G401 (cell line): ENCODE data around the gene TCP11L1. TPM values are rescaled to one million over a fixed set of nuclear protein-coding genes. Genes with fewer than 3 reads are reported as not detected.
"Not testable (repeated sequence)": the region's sequence is repeated elsewhere in the genome, so short reads cannot be mapped to it uniquely, and the experiment has no call there.

ENCODE experiments used
- DNase-seq: peaks from one replicate; pipeline ENCODE4 v3.0.0-alpha.2; 2015; ENCODE audit warnings: low spot score
- in situ Hi-C: cut with HindIII; loops from 2 replicates; pipeline ENCODE4 v1.10.0; 2016; ENCODE audit warnings: low sequenced_read_pairs, mixed read lengths
- total RNA-seq: library from RNA; depleted of rRNA; stranded (reverse); fragments of >200 nt; shearing (Covaris generic); gene quantifications from 2 replicates; pipeline ENCODE4 v1.2.3, GENCODE V29; 2014

Gene TCP11L1
- total RNA-seq, 1 experiment from 2014 or later = 26.6 TPM

DNA sequence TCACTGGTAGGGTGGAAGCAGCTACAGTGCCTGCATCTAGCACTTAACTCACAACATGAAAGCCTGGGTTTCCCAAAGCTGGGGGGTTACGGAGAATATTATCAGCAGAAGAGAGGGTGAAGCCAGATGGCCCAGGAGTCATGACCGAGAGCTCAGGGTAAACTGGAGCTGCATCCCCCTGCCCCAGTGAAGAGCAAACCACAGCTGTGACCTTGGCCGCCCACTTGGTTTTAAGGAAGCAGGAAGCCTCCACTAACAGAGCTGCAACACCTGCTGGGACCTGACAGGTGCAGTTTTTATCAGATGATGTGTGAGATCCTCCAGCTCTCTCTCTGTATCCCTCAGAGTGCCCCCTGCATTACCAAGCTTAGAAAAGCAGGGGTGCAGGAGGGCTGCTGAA is 20.9 kb downstream of the TCP11L1 start:
- no peak for DNase-seq
- in situ Hi-C loops = loop anchor here (5.0 kb wide), 1 partner anchor 93 kb away; no protein-coding TSS in a partner anchor

DNA sequence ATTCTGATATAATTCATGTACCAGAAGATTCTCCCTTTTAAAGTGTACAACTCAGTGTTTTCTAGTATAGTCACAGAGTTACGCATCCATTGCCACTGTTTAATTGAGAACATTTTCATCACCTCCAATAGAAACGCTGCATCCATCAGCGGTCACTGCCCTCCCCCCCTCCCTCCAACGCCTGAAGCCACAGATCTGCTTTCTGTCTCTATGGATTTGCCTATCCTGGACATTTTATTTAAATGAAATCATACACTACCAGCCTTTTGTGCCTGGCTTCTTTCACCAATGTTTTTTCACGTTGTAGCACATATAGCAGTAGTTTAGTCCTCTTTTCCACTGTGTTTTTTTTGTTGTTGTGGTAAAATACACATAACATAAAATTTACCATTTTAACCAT is 22.8 kb downstream of the TCP11L1 start:
- DNase-seq = no peak
- in situ Hi-C loops = loop anchor here (5.0 kb wide), 1 partner anchor 95 kb away; no protein-coding TSS in a partner anchor

GRCh38 chr11:33063326-33063881 is 24.0 kb downstream of the TCP11L1 start:
- no peak for DNase-seq
- in situ Hi-C loops = loop anchor here (5.0 kb wide), 1 partner anchor 96 kb away; no protein-coding TSS in a partner anchor

GRCh38 chr11:33064033-33064825 is 24.9 kb downstream of the TCP11L1 start:
- in situ Hi-C loops = loop anchor here (5.0 kb wide), 1 partner anchor 97 kb away; no protein-coding TSS in a partner anchor
- DNase-seq = peak; percentile 10

GRCh38 chr11:33064866-33065265 is 25.5 kb downstream of the TCP11L1 start:
- no peak for DNase-seq
- in situ Hi-C loops = loop anchor here (5.0 kb wide), 1 partner anchor 98 kb away; no protein-coding TSS in a partner anchor

GRCh38 chr11:33065445-33066178 is 26.2 kb downstream of the TCP11L1 start:
- in situ Hi-C loops = no loop called here
- peak; percentile 49 for DNase-seq

- in situ Hi-C loops = no loop called here
- no peak for DNase-seq
Measured at GRCh38 chr11:33067294-33067693, 27.9 kb downstream of the TCP11L1 start.

DNA sequence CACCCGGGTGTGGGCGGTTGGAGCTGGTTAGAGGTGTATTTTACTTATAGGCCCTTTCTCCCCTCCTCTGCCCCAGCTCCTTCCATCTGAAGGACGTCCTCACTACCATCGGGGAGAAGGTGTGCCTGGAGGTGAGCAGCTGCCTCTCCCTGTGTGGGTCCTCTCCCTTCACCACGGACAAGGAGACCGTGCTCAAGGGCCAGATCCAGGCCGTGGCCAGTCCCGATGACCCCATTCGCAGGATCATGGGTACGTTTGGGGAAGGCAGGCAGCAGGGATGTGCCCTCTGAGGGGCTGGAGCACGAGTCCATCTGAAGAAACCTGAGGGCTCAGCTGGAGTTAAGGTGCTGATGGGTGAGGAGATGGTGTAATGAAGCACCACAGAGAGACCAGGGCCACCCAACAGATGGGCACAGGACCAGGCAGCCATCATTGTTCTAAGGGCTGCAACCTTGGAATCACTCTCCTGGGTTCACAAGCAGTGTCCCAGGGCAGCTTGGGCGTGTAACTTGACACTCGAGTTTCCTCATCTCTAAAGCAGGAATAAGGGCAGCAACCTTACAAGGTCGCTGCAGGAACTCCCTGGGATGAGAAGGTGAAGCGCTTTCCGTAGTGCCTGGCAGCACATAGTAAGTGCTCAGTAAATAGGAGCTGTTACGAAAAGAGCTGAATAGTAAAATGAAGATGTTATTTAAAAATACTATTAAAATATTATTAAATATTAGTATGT is 29.4 kb downstream of the TCP11L1 start:
- no peak for DNase-seq
- in situ Hi-C loops = no loop called here

DNA sequence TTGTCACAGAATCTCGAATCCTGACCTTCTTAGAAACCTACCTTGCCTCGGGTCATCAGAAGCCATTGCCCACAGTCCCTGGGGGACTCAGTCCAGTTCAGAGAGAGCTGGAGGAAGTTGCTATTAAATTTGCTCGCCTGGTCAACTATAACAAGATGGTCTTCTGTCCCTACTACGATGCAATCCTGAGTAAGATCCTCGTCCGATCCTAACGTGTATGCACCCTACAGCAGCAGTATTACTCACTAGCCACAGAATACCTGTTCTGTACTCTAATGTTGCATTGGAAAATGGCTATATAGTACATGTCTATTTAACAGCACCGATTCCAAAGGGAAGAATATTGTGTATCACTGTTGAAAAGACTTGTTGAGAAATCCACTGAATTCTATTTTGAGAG is 33.1 kb downstream of the TCP11L1 start:
- in situ Hi-C loops = no loop called here
- no peak for DNase-seq

GRCh38 chr11:33083918-33084317 is 44.5 kb downstream of the TCP11L1 start:
- DNase-seq = no peak
- in situ Hi-C loops = no loop called here

DNA sequence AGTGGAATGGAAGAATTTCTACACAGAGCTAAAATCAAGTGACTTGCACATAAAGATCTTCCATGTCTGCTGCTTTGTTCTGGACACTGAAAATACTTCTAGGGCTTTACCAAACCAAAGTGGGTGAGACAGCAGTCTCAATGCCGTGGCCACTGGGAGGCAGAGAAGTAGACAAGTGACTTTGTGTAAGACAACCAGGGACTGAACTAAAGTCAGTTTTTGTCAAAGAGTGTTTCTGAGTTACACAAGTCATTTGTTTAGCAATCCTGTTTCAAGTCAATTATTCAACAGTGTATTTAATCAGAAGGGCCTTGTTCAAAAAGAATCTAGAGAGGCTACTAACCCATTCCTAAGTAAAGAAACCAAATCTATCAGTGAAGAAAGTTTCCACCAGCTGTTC is 46.6 kb downstream of the TCP11L1 start:
- no peak for DNase-seq
- in situ Hi-C loops = no loop called here

- in situ Hi-C loops = no loop called here
- DNase-seq = no peak
Measured at GRCh38 chr11:33089776-33090175, 50.4 kb downstream of the TCP11L1 start.

GRCh38 chr11:33094157-33094556 is 54.8 kb downstream of the TCP11L1 start:
- in situ Hi-C loops = no loop called here
- no peak for DNase-seq

DNA sequence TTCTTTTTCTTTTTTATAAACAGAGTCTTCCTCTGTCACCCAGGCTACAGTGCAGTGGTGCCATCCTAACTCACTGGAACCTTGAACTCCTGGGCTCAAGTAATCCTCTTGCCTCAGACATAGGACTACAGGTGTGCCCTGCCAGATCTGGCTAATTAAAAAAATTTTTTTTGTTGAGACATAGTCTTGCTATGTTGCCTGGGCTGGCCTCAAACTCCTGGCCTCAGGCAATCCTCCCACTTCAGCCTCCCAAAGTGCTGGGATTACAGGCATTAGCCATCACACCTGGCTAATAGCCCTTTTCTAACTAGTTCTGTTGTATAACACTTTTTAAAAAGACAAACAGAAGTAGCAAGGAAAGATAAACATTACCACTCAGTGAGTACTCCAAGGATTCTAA is 64.5 kb downstream of the TCP11L1 start:
- in situ Hi-C loops = no loop called here
- no peak for DNase-seq

DNA sequence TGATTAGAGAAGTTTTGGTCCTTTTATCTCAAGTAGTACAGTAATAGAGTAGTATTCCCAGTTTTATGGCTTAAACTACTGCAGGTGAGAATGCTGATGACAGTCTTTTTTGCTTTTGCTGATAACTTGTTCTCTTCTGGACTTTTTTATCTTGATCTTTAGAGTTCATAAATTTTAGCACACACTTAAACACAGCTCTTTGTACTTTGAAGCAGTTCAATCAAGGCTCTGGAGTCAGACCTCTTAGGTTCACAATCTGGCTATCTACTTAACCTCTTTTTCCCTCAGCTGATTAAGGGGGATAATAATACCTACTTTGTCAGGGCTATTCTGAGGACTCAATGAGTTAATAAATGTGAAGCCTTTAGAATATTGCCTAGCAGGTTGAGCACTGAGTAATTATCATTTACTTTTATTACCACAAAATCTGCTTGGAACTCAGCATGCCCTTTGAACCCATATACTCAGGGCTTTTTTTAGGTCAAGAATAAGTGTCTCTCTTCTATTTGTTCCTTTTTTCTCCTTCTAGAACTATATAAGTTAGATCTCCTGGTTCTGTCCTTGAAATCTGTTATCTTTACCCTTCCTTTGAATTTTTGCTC is 70.0 kb downstream of the TCP11L1 start:
- in situ Hi-C loops = no loop called here
- DNase-seq = no peak

GRCh38 chr11:33110083-33110482 is 70.7 kb downstream of the TCP11L1 start:
- DNase-seq = no peak
- in situ Hi-C loops = no loop called here

DNA sequence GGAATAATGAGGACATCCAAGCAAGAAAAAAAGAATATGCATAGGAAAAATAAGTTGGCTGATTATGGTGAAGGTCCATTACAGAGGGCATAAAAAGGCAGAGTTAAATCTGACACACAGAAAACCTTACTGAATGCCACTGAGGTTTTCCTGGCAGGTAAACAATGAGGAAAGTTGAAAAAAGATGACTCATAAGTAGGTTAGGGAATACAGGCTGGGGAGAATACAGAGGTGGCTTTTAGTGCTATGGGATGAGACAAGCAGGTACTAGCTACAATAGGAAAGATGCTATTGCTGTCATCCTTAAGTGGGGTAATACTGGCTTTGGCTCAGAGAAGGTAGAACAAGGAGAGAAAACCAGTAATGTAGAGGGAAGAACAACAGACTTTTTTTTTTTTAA is 77.2 kb downstream of the TCP11L1 start:
- no peak for DNase-seq
- in situ Hi-C loops = no loop called here

GRCh38 chr11:33122696-33123095 is 83.3 kb downstream of the TCP11L1 start:
- in situ Hi-C loops, DNase-seq: not testable (repeated sequence)
